ENCODE results near the gene SMAD4. TPM values are rescaled to one million over a fixed set of nuclear protein-coding genes. Genes with fewer than 3 reads are reported as not detected.

Gene SMAD4
- total and polyA plus RNA-seq, 2 of the 13 experiments (the other 11 are each of a cell fraction or from before 2014, with no cell fraction given) = 70.2 to 72.0 TPM

DNA sequence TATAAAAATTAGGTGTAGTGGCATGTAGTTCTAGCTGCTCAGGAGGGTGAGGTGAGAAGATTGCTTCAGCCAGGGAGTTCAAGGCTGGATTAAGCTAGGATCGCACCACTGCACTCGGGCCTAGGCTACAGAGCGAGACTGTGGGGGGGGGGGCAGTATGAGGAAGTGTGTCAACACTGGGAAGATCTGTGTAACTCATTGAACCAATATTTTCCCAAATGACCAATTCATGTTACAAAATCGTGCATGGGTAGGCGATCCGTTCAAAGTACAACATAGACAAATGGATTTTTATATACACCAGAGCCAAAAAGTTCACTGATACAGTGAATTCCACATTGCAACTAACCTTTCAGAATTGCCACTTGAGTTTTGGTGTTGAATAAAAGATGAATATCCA, 8.1 kb downstream of the SMAD4 start (continued):
- TF ChIP-seq, protein P1, sequence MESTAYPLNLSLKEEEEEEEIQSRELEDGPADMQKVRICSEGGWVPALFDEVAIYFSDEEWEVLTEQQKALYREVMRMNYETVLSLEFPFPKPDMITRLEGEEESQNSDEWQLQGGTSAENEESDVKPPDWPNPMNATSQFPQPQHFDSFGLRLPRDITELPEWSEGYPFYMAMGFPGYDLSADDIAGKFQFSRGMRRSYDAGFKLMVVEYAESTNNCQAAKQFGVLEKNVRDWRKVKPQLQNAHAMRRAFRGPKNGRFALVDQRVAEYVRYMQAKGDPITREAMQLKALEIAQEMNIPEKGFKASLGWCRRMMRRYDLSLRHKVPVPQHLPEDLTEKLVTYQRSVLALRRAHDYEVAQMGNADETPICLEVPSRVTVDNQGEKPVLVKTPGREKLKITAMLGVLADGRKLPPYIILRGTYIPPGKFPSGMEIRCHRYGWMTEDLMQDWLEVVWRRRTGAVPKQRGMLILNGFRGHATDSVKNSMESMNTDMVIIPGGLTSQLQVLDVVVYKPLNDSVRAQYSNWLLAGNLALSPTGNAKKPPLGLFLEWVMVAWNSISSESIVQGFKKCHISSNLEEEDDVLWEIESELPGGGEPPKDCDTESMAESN (CRISPR knock-in tag; conservative IDR thresholded peaks at IDR 0.05) = 0 out of 2 replicates have a peak, but pooled peaks have one; percentile 60
- TF ChIP-seq, protein P2, sequence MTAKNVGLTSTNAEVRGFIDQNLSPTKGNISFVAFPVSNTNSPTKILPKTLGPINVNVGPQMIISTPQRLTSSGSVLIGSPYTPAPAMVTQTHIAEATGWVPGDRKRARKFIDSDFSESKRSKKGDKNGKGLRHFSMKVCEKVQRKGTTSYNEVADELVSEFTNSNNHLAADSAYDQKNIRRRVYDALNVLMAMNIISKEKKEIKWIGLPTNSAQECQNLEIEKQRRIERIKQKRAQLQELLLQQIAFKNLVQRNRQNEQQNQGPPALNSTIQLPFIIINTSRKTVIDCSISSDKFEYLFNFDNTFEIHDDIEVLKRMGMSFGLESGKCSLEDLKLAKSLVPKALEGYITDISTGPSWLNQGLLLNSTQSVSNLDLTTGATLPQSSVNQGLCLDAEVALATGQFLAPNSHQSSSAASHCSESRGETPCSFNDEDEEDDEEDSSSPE (CRISPR knock-in tag; IDR thresholded peaks at IDR 0.05) = no peak
- TF ChIP-seq PAX8 (CRISPR knock-in tag; IDR thresholded peaks at IDR 0.05; ENCODE audit: borderline replicate concordance) (no peak), DR1 (CRISPR knock-in tag; IDR thresholded peaks at IDR 0.05) (no peak), MYNN (CRISPR knock-in tag; IDR thresholded peaks at IDR 0.05; ENCODE audit: low read depth) (no peak), NFRKB (IDR thresholded peaks at IDR 0.05) (no peak), ZNF460 (CRISPR knock-in tag; IDR thresholded peaks at IDR 0.05; ENCODE audit: borderline replicate concordance) (no peak)
- TF ChIP-seq, protein P3, sequence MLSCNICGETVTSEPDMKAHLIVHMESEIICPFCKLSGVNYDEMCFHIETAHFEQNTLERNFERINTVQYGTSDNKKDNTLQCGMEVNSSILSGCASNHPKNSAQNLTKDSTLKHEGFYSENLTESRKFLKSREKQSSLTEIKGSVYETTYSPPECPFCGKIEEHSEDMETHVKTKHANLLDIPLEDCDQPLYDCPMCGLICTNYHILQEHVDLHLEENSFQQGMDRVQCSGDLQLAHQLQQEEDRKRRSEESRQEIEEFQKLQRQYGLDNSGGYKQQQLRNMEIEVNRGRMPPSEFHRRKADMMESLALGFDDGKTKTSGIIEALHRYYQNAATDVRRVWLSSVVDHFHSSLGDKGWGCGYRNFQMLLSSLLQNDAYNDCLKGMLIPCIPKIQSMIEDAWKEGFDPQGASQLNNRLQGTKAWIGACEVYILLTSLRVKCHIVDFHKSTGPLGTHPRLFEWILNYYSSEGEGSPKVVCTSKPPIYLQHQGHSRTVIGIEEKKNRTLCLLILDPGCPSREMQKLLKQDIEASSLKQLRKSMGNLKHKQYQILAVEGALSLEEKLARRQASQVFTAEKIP (CRISPR knock-in tag; IDR thresholded peaks at IDR 0.05; ENCODE audit: borderline replicate concordance) = no peak
- TF ChIP-seq, protein P4, sequence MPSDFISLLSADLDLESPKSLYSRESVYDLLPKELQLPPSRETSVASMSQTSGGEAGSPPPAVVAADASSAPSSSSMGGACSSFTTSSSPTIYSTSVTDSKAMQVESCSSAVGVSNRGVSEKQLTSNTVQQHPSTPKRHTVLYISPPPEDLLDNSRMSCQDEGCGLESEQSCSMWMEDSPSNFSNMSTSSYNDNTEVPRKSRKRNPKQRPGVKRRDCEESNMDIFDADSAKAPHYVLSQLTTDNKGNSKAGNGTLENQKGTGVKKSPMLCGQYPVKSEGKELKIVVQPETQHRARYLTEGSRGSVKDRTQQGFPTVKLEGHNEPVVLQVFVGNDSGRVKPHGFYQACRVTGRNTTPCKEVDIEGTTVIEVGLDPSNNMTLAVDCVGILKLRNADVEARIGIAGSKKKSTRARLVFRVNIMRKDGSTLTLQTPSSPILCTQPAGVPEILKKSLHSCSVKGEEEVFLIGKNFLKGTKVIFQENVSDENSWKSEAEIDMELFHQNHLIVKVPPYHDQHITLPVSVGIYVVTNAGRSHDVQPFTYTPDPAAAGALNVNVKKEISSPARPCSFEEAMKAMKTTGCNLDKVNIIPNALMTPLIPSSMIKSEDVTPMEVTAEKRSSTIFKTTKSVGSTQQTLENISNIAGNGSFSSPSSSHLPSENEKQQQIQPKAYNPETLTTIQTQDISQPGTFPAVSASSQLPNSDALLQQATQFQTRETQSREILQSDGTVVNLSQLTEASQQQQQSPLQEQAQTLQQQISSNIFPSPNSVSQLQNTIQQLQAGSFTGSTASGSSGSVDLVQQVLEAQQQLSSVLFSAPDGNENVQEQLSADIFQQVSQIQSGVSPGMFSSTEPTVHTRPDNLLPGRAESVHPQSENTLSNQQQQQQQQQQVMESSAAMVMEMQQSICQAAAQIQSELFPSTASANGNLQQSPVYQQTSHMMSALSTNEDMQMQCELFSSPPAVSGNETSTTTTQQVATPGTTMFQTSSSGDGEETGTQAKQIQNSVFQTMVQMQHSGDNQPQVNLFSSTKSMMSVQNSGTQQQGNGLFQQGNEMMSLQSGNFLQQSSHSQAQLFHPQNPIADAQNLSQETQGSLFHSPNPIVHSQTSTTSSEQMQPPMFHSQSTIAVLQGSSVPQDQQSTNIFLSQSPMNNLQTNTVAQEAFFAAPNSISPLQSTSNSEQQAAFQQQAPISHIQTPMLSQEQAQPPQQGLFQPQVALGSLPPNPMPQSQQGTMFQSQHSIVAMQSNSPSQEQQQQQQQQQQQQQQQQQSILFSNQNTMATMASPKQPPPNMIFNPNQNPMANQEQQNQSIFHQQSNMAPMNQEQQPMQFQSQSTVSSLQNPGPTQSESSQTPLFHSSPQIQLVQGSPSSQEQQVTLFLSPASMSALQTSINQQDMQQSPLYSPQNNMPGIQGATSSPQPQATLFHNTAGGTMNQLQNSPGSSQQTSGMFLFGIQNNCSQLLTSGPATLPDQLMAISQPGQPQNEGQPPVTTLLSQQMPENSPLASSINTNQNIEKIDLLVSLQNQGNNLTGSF (CRISPR knock-in tag; IDR thresholded peaks at IDR 0.05) = no peak
- TF ChIP-seq, protein P5, sequence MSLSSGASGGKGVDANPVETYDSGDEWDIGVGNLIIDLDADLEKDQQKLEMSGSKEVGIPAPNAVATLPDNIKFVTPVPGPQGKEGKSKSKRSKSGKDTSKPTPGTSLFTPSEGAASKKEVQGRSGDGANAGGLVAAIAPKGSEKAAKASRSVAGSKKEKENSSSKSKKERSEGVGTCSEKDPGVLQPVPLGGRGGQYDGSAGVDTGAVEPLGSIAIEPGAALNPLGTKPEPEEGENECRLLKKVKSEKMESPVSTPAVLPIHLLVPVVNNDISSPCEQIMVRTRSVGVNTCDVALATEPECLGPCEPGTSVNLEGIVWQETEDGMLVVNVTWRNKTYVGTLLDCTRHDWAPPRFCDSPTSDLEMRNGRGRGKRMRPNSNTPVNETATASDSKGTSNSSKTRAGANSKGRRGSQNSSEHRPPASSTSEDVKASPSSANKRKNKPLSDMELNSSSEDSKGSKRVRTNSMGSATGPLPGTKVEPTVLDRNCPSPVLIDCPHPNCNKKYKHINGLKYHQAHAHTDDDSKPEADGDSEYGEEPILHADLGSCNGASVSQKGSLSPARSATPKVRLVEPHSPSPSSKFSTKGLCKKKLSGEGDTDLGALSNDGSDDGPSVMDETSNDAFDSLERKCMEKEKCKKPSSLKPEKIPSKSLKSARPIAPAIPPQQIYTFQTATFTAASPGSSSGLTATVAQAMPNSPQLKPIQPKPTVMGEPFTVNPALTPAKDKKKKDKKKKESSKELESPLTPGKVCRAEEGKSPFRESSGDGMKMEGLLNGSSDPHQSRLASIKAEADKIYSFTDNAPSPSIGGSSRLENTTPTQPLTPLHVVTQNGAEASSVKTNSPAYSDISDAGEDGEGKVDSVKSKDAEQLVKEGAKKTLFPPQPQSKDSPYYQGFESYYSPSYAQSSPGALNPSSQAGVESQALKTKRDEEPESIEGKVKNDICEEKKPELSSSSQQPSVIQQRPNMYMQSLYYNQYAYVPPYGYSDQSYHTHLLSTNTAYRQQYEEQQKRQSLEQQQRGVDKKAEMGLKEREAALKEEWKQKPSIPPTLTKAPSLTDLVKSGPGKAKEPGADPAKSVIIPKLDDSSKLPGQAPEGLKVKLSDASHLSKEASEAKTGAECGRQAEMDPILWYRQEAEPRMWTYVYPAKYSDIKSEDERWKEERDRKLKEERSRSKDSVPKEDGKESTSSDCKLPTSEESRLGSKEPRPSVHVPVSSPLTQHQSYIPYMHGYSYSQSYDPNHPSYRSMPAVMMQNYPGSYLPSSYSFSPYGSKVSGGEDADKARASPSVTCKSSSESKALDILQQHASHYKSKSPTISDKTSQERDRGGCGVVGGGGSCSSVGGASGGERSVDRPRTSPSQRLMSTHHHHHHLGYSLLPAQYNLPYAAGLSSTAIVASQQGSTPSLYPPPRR (CRISPR knock-in tag; IDR thresholded peaks at IDR 0.05; ENCODE audit: borderline replicate concordance) = peak; percentile 83
